Natural killer cell (primary cell): ENCODE measurements around the gene PCBP2. TPM values are rescaled to one million over a fixed set of nuclear protein-coding genes. Genes with fewer than 3 reads are reported as not detected.

Experiments used
- ATAC-seq, 3 donors: fragments of 150-1000 bp in 2 of 3; fragments of 200-7000 bp in 1 of 3; cut with Tn5 transposase; 1 replicate in 1 of 3; 2 replicates in 2 of 3; pipeline ENCODE4 v1.10.0; 2021; ENCODE audit warnings: mild to moderate bottlenecking in 2 of 3, moderate library complexity in 2 of 3
- DNase-seq, 2 donors: peaks; one replicate each; pipeline versions ENCODE4 v3.0.0 to v3.0.0-alpha.2; 2013 to 2021; ENCODE audit warnings: mixed read lengths in 1 of 2
- H3K27ac ChIP-seq: one replicate; pipeline ENCODE4 v1.5.1; 2013; ENCODE audit warnings: mild to moderate bottlenecking, low read length
- H3K27me3 ChIP-seq: one replicate; pipeline ENCODE4 v1.6.1; 2013; ENCODE audit warnings: low read length; ENCODE audit not compliant: control insufficient read depth, insufficient read depth
- H3K36me3 ChIP-seq: one replicate; pipeline ENCODE4 v1.6.1; 2013; ENCODE audit warnings: low read length; ENCODE audit not compliant: control insufficient read depth, insufficient read depth
- H3K4me1 ChIP-seq: one replicate; pipeline ENCODE4 v1.6.1; 2013; ENCODE audit warnings: low read length; ENCODE audit not compliant: control insufficient read depth, insufficient read depth
- H3K4me3 ChIP-seq: one replicate; pipeline ENCODE4 v1.5.1; 2013; ENCODE audit warnings: low read length
- H3K9me3 ChIP-seq: one replicate; pipeline ENCODE4 v1.6.1; 2013; ENCODE audit warnings: low read length; ENCODE audit not compliant: control insufficient read depth, insufficient read depth
- H3K27ac Mint-ChIP-seq, 2 donors: one replicate each; pipeline ENCODE4 v1.8.0; 2022; ENCODE audit warnings: mild to moderate bottlenecking in 2 of 2, mixed read lengths in 2 of 2, moderate library complexity in 1 of 2
- H3K27me3 Mint-ChIP-seq, 2 donors: one replicate each; pipeline ENCODE4 v1.8.0; 2022; ENCODE audit warnings: low read depth in 2 of 2, mixed read lengths in 2 of 2
- H3K36me3 Mint-ChIP-seq: one replicate; pipeline ENCODE4 v1.8.0; 2022; ENCODE audit warnings: mixed read lengths
- H3K4me1 Mint-ChIP-seq, 2 donors: one replicate each; pipeline ENCODE4 v1.8.0; 2022; ENCODE audit warnings: mixed read lengths in 2 of 2
- H3K4me3 Mint-ChIP-seq: one replicate; pipeline ENCODE4 v1.8.0; 2022; ENCODE audit warnings: mild to moderate bottlenecking, moderate library complexity, mixed read lengths
- H3K9me3 Mint-ChIP-seq, 2 donors: one replicate each; pipeline ENCODE4 v1.8.0; 2022; ENCODE audit warnings: mixed read lengths in 2 of 2
- WGBS: methylation state at CpG from one replicate; pipeline ENCODE4 v1.1.7; 2013; ENCODE audit warnings: missing lambda C conversion rate; ENCODE audit not compliant: insufficient coverage; 5-methylcytosine and 5-hydroxymethylcytosine counted together
- intact Hi-C: fragments of 100-400 bp; cut with micrococcal nuclease; formaldehyde crosslinking; loops from one replicate; pipeline ENCODE4 v1.14.2; 2022
- total RNA-seq, 4 donors: library from RNA; stranded (reverse); fragments of 120-200 nt in 1 of 4; gene quantifications; one replicate each; pipeline versions ENCODE4 v1.2.3 to v1.2.4, GENCODE V29; 2013 to 2022
- TF ChIP-seq, protein P1 (sequence below): fragments of 200-600 bp; IDR thresholded peaks from one replicate; pipeline ENCODE4 v1.8.0; 2022; ENCODE audit warnings: antibody characterized with exemption

Gene PCBP2
- total RNA-seq, 3 donors from 2014 or later (not counting 1 experiment from before 2014, with no cell fraction given), result 910 to 1,083 (median 943) TPM

- peak in 2 of 3 donors; percentile 33 to 39 for ATAC-seq
- H3K27ac Mint-ChIP-seq, result peak overlapping the region; percentile 48 to 79
Measured at GRCh38 chr12:53476769-53477209, 24.9 kb downstream of the PCBP2 start.

DNA sequence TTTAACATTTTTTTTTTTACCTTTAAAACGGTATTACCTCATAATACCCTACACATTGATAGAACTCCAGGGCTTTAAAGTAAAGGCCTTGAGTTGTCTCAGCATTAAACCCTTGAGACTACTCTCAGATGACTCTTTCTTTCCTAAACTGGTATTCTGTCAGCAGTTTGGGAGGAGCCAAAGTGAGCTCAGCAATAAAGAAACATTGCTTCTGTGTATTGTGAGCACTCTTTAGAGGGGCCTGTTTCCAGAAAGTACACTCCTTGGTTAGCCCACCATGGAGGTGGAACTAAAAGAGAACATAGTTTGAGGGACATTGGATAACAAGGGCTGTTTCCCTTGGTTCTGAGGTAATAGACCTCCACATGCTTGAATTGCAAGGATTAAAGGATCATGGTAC is 27.0 kb downstream of the PCBP2 start:
- Histone ChIP-seq H3K4me1 (no peaks in the 10 kb centered on the region), H3K36me3 (peaks cover 85% of the 10 kb centered on the region), H3K27me3 (no peaks in the 10 kb centered on the region), H3K9me3 (no peaks in the 10 kb centered on the region), H3K27ac (no peak overlapping the region), H3K4me3 (no peak overlapping the region)
- H3K4me1 Mint-ChIP-seq, result peaks cover 34 to 42% of the 10 kb centered on the region in 2 donors
- no peaks in the 10 kb centered on the region for H3K27me3 Mint-ChIP-seq
- DNase-seq (no peak), ATAC-seq (no peak)
- intact Hi-C loops, result no loop called here
- 83% methylated on average over 1 of the region's 1 CpG for WGBS
- TF ChIP-seq, protein P1, sequence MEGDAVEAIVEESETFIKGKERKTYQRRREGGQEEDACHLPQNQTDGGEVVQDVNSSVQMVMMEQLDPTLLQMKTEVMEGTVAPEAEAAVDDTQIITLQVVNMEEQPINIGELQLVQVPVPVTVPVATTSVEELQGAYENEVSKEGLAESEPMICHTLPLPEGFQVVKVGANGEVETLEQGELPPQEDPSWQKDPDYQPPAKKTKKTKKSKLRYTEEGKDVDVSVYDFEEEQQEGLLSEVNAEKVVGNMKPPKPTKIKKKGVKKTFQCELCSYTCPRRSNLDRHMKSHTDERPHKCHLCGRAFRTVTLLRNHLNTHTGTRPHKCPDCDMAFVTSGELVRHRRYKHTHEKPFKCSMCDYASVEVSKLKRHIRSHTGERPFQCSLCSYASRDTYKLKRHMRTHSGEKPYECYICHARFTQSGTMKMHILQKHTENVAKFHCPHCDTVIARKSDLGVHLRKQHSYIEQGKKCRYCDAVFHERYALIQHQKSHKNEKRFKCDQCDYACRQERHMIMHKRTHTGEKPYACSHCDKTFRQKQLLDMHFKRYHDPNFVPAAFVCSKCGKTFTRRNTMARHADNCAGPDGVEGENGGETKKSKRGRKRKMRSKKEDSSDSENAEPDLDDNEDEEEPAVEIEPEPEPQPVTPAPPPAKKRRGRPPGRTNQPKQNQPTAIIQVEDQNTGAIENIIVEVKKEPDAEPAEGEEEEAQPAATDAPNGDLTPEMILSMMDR, result no peak
- no peaks in the 10 kb centered on the region for H3K9me3 Mint-ChIP-seq
- peak overlapping the region; percentile 16 to 31 for H3K27ac Mint-ChIP-seq
- no peak overlapping the region for H3K4me3 Mint-ChIP-seq
- H3K36me3 Mint-ChIP-seq, result peaks cover 10% of the 10 kb centered on the region

More at GRCh38 chr12:53476769-53477209, 24.9 kb downstream of the PCBP2 start:
- H3K4me1 Mint-ChIP-seq, result peaks cover 40 to 45% of the 10 kb centered on the region in 2 donors
- DNase-seq, result peak in 1 of 2 donors; percentile 39
- H3K4me1 ChIP-seq, result no peaks in the 10 kb centered on the region
- intact Hi-C loops, result no loop called here
- peaks cover 85% of the 10 kb centered on the region for H3K36me3 ChIP-seq
- peaks cover 17% of the 10 kb centered on the region for H3K36me3 Mint-ChIP-seq
- WGBS, result 81% methylated on average over 2 of the region's 2 CpGs
- H3K9me3 ChIP-seq, result no peaks in the 10 kb centered on the region
- no peaks in the 10 kb centered on the region for H3K27me3 ChIP-seq
- no peak overlapping the region for H3K4me3 ChIP-seq
- TF ChIP-seq, protein P1, result peak; percentile 17
- H3K27me3 Mint-ChIP-seq, result no peaks in the 10 kb centered on the region
- H3K9me3 Mint-ChIP-seq, result no peaks in the 10 kb centered on the region
- no peak overlapping the region for H3K4me3 Mint-ChIP-seq
- H3K27ac ChIP-seq, result no peak overlapping the region

DNA sequence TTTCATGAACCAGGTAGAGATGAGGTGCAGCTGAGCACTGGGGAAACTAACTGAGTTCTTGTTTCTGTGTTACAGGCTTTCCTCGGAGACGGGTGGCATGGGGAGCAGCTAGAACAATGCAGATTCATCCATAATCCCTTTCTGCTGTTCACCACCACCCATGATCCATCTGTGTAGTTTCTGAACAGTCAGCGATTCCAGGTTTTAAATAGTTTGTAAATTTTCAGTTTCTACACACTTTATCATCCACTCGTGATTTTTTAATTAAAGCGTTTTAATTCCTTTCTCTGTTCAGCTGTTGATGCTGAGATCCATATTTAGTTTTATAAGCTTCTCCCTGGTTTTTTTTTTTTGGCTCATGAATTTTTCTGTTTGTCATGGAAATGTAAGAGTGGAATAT is 27.4 kb downstream of the PCBP2 start:
- TF ChIP-seq, protein P1, result no peak
- Mint-ChIP-seq H3K9me3 (no peaks in the 10 kb centered on the region), H3K4me1 (peaks cover 31 to 37% of the 10 kb centered on the region in 2 donors), H3K4me3 (no peak overlapping the region), H3K27me3 (no peaks in the 10 kb centered on the region), H3K36me3 (peaks cover 10% of the 10 kb centered on the region), H3K27ac (peak overlapping the region; percentile 16 to 31)
- no peak for ATAC-seq
- peaks cover 85% of the 10 kb centered on the region for H3K36me3 ChIP-seq
- H3K27ac ChIP-seq, result no peak overlapping the region
- no peak overlapping the region for H3K4me3 ChIP-seq
- intact Hi-C loops, result no loop called here
- H3K4me1 ChIP-seq, result no peaks in the 10 kb centered on the region
- H3K9me3 ChIP-seq, result no peaks in the 10 kb centered on the region
- 100% methylated on average over 3 of the region's 5 CpGs for WGBS
- DNase-seq, result no peak
- no peaks in the 10 kb centered on the region for H3K27me3 ChIP-seq
